Stimulated activated CD4-positive, alpha-beta T cell treated with anti-CD3 and anti-CD28 coated beads, Interleukin-15, amount 100 ng/mL, for 48 hours (primary cell): ENCODE measurements around the gene CUL3.

ENCODE experiments used
- DNase-seq, 2 donors: peaks; one replicate each; pipeline ENCODE4 v3.0.0-alpha.2; 2020; ENCODE audit warnings: low read depth in 2 of 2

The CUL3 gene

GRCh38 chr2:224580248-224580647, 4.9 kb downstream of the CUL3 start:
- DNase-seq = no peak

GRCh38 chr2:224579411-224579810, 5.8 kb downstream of the CUL3 start:
- no peak for DNase-seq

- no peak for DNase-seq
Measured at GRCh38 chr2:224577541-224577940, 7.6 kb downstream of the CUL3 start.

GRCh38 chr2:224576088-224576715, 9.0 kb downstream of the CUL3 start:
- no peak for DNase-seq

DNA sequence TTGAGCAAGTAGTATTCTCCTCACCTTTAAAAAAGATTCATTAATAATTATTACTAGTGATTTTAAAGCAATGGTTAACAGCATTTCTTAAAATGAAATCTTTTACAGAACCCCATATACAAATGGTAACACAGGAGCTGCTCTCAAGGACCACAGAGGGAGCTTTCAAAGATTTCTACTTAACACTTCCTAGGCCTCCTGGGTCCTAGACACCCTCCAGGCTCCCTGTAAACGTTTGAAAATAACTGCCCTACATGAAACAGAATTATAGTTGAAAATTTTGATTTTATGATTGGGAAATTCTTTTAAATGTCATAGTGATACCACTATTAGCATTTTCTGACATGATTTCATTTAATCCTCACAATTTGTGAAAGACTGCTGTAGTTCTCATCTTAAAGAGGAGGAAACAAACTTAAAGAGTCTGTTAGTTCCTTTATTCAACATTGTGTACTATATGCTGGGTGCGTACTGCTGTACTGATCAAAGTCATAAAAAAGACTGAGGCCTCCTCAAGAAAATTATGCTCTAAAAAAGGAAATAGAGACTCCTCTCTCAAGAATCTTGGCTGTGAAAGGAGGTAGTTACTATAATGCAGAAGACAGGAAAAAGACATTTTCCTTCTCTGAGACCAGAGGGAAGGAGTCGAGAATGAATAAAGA, 10.6 kb downstream of the CUL3 start:
- no peak for DNase-seq

DNA sequence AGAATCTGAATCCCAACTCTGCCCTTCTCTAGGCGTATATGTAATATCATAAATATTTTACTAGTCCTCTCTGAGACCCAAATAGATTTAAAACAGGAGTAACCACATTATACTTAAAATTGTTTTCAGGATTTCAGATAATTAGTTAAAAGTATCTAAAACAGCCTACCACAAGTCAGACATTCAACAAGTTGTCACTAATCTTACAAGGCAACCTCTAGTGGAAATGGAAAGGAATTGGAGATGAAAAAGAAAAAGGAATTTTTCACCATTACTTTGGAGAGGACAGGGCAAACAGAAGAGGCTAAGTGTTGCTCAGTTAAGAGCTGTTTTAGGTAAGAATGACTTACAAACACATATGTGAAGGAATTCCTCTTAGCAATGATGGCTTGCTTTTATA, 11.4 kb downstream of the CUL3 start:
- DNase-seq = no peak

DNA sequence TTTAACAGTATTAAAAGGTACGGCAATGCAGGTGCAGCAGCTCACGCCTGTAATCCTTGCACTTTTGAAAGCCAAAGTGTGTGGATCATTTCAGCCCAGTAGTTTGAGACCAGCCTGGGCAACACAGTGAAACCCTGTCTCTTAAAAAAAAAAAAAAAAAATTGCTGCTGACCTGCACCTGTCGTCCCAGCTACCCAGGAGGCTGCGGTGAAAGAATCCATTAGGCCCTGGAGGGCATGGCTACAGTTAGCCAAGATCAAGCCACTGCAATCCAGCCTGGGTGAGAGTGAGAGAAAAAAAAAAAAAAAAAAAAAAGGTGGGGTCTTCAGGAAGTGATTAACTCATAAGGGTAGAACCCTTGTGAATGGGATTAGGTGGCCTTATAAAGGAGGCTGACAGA, 12.8 kb downstream of the CUL3 start:
- DNase-seq = no peak

DNA sequence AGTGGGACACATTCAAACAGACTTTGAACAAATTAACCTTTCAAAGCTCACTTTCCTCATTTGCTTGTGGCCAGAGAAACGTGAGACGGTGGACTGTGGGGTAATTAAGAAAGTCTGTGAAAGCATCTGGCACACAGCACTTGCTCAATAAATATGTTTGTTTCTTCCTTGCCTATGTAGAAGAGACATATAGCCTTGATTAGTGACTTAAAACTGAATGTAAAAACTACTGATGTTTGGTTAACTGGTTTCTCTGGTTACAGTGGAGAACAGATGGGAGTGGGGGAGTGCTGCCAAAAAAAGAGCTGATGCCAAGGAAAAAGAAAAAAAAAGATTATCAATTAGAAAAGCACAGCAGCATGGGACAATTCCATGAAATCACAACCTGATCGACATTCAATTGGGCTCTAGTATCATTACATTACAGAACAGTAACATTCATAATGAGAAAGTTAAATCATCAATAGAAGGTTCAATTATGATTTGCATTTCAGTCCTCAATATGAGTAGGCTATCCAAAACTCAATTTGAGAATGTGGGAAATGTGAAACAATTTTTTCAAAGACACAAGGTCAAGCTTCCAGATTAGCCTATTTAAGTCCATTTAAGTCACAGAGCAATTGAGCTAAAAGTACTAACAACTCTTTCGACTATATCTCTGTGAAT, 14.7 kb downstream of the CUL3 start:
- no peak for DNase-seq

DNA sequence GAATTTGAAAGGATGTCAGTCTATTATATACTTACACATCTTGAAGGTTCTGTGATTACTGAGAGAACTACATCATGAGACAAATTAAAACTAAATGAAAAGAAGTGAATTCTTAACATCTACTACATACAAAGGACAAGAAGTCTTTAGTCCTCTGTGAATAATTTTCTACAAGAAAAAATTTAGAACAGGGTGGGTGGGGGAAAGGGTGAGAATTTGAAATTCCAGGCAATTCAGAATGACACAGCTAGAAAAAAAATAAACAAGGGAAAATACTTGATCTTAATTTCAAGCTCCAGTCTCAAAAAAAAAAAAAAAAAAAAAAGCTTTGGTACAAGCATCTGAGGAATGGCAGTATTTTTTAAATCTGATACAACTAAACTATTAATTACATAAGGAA, 15.5 kb downstream of the CUL3 start:
- no peak for DNase-seq

DNA sequence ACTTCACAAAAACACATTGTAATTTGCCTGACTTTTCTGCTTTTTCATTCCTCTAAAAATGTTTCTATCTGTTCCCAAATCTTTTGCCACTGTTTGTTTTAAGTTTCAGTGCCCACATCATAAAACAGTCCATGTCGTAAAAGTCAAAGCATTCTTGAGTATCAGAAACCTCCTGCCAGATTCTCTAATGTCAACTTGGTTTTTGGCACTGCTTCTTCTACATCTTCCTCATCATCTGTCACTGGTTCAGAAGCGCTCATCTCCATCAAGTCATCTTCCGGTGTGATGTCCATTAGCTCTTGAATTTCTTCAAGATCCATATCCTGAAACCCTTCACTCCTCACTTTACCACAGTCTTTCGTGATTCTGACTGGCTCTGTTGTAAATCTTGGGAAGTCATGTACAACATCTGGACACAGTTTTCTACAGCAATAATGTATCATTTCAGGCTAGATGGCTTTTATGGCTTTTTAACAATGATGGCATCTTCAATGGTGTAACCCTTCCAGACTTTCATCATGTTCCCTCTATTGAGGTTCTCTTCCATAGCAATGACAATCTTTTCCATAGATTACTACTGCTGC, 19.6 kb downstream of the CUL3 start:
- DNase-seq = no peak

DNA sequence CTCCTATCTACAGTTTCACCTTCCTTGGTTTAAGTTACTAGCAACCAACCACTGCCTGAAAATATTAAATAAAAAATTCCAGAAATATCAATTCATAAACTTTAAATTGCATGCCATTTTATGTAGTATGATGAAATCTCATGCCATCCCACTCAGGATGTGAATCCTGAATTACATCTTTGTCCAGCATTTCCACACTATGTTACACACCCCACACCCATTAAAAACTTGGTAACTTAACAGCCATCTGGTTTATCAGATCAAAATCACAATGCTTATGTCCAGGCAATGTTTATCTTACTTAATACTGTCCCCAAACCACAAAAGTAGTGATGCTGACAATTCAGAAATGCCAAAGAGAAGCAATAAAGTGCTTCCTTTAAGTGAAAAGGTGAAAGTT, 21.6 kb downstream of the CUL3 start:
- no peak for DNase-seq

DNA sequence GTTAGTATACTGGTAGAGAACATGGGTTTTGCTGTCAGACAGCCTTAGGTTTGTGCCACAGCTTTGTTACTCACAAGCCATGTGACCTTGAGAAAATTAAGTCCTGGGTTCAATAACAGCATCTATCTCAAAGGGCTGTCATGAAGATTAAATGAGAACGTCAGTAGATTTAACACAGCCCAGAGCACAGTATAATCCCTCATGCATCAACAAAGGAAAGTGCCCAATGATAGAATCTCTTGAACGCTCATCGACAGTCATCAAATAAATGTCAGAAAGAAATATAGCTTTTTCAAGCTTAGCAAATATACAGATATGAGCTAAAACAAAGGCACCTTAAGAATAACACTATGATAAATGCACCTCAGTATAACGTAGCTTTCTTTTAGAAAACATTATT, 22.3 kb downstream of the CUL3 start:
- DNase-seq = no peak

DNA sequence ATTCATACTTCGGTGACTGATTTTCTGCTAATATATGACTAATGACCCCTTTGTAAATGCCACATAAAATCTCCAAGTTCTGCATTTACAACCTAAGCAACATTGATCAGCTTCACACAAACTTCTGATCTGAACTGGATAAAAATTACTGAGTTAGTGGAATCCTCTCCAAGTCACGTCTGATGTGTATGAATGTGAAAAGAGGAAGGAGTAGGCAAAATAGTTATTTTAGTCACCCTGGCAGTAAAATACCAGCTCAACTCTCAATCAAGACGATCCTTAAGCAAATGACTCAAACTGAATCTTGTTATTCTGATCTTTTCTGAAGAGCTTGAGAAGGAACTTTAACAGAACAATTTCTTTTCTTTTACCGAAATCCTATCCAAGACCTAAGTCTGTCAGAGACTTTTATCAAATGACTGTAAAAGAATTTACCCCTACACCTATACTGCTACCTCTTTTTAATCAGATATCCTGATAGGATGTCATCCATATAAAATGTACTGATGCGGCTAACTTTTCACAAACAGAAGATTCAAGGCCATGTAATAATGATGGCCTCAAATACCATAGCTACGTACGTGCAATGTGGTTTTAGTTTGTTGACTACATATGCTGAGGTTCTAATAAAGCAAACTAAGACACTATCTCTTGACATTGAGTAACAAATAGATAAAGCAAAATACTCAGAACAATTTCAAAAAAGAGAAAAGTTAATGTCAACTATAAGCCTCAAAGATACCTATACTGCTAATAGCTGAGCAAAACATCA, 23.7 kb downstream of the CUL3 start:
- no peak for DNase-seq

DNA sequence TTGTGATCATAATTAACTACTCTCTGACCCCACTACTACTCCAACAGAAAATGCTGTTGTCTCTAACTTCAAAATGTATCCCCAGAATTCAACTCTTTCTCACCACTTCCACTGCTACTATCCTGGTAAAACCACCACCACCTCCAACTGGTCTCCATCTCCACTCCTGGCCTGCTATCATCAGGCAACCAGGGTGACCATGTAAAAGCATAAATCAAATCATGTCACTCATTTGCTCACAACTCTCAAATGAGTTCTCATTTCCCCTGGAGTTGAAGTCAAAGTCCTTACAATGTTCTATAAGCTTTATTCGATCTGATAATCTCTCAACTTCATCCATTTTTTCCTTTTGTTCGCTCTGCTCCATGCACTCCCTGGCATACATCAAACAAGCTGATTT, 24.6 kb downstream of the CUL3 start:
- no peak for DNase-seq

DNA sequence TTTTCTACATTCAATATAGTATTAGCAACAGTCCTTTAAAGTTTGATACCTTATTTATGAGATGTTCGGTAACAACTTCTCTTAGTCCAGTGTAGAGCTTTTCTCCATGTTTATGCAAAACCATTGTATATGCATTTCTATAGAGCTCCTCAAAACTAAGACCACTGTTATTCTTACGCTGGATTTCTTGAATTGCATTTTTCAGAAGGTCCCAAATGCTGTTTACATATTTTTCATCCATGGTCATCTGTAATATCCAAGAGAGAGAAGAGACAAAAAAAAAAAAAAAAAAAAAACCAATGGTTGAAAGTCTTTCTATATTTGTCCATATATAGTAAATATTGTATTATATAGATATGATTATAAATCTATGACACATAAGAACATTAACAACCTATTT, 27.6 kb downstream of the CUL3 start:
- DNase-seq = no peak

GRCh38 chr2:224556381-224556780, 28.8 kb downstream of the CUL3 start:
- no peak for DNase-seq

- DNase-seq = no peak
Measured at GRCh38 chr2:224555823-224556366, 29.3 kb downstream of the CUL3 start.

DNA sequence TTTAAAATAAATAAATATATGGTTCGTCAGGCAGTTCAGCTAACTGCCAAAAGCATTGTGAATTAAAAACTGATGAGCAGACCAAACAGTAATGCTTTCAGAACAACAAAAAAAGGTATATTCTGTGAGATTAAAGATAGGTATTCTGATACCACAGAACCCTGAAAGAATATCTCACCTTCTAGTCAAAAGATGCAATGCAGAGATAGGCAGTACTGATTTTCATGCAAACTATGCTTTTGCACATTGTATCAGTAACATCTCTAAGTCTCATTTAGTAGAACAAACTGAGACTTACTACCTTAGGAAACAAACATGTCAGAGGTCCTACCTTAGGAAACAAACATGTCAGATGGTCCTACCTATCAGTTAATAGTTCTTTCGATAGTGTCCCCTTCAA, 32.4 kb downstream of the CUL3 start:
- DNase-seq = no peak

GRCh38 chr2:224551693-224552092, 33.5 kb downstream of the CUL3 start:
- DNase-seq = no peak

DNA sequence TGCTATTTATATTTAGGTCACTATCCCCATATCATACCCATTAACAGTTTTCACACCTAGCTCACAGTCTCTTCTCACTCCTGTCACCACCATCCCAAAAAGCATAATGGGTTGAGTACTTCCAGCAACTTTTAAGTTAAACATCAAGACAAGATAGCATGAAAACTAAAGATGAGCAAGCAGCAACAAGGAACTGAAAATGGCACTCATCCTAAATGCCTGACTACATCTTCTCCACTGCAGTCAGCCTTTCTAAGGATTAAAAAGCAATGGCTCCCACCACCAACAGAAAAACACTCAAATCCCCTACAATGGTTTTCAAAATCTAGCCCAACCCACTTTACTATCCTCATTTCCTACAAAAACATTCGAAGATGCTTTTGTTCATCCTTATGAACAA, 38.2 kb downstream of the CUL3 start:
- no peak for DNase-seq

- DNase-seq = no peak
Measured at GRCh38 chr2:224545884-224546644, 39.1 kb downstream of the CUL3 start.
